NCI-H2196 (cell line): ENCODE measurements around the gene PRUNE1.

Source experiments
- DNase-seq: peaks from one replicate; lab custom pipeline; 2025; ENCODE audit not compliant: unreplicated experiment; lab: John Stamatoyannopoulos, UW

Gene PRUNE1

GRCh38 chr1:150976879-150977694 is 31.2 kb upstream of the PRUNE1 start:
- peak; percentile 48 for DNase-seq

- DNase-seq = peak; percentile 88
These were observed 28.9 kb upstream of the PRUNE1 start for GRCh38 chr1:150979092-150980056.

DNA sequence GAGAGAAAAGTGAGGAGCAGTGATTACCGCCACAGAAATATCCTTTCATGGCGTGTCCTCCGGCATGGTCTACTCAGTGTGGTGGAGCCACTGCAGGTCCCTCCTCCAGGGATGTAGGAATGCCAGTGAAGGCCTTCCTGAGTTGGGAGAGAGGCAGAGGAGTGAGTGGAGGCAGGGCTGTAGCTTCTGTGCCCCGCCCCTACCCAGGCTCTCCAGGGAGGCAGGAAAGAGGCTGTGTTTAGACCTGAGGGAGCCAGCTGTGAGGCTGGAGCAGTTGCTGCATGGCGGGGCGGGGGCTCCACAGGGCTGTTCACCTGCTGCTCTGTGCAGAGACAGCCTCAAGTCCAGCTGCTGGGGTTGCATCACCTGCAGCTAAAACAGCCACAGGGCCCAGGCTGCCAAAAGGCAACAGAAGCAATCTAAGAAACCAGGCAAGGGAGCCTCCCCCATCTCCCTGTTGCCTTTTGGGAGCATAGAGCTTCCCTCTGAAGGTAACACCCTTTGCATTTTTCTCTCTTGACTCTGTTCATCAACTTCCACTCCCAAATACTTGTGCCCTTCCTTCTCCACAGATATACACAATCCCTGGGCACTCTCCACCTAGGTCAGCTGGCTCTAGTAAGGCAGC is 27.0 kb upstream of the PRUNE1 start:
- DNase-seq = peak; percentile 81

DNA sequence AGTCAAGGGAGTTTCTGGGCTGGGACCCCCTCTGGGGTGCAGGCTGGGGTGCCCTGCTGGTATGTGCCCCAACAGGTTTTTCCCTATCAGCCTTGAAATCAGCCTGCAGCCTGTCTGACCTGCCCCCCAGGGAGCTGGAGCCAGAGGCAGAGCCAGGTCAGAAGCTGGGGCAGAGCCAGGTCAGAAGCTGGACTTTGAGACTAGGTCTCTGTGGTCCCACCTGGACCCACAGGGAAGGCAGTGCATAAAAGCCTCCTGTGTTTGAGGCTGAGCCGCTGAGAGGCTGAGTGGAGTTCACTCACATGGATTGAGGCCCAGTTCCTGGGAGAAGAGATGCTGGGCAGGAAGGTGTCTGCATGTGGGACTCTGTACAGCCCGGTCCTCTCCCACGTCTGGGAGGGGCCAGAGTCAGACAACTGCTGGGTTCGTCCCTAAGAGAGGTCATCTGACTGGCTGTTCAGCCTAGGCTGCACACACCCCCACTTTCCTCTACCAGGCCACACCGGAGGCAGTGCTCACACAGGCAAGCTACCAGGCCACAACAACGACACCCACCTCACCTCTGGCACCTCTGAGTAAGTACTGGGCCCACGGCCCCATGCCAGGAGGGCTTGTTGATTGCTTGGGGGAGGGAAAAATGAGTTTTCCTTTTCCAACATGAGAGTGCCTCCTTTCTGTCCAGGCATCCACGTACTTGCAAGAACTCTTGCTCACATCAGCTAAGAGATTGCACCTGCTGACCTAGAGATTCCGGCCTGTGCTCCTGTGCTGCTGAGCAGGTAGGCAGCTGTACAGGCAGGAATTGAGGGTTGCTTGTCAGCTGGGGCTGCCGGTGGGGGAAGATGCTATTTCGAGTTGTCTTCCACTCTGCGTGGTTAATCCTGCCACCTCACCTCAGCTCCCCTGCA is 26.2 kb upstream of the PRUNE1 start, which contains the start of gene ANXA9:
TSS of gene ANXA9 (plus strand) at position 488 of the 908 bp plus-strand sequence. CDS start 814 bp downstream, outside the sequence.
- DNase-seq = peak; percentile 54

- no peak for DNase-seq
These were observed 22.9 kb upstream of the PRUNE1 start for GRCh38 chr1:150985179-150985825.

GRCh38 chr1:150987924-150988323 is 20.3 kb upstream of the PRUNE1 start:
- no peak for DNase-seq

DNA sequence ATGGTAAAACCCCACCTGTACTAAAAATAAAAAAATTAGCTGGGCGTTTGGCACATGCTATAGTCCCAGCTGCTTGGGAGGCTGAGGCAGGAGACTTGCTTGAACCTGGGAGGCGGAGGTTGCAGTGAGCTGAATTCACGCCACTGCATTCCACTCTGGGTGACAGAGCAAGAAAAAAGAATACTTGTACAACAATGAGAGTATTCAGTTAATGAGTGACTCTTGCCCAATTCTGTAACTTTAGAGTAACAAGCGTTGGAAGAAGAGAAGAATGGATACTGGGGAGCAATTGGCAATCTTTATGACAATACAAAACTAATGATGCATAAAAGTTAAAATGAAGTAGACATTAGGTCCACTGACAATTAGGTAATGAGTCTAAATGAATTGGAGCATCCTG is 15.6 kb upstream of the PRUNE1 start:
- DNase-seq = no peak

DNA sequence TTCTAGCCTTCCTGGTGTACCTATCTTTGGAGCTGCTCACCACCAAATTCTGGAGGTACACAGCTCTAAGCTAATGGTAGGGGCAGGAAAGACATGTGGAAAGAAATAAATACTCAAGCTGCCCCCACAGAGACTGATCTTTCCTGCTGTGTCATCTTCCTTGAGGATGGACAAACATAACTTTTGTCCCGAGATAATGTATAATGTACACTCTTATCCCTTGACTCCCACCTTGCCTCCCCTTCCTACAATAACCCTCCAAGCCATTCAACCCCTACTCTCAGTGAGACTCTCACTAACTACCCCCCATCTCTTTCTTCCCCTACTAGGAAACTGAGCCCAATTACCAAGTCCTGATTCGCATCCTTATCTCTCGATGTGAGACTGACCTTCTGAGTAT is 14.0 kb upstream of the PRUNE1 start:
- no peak for DNase-seq

DNA sequence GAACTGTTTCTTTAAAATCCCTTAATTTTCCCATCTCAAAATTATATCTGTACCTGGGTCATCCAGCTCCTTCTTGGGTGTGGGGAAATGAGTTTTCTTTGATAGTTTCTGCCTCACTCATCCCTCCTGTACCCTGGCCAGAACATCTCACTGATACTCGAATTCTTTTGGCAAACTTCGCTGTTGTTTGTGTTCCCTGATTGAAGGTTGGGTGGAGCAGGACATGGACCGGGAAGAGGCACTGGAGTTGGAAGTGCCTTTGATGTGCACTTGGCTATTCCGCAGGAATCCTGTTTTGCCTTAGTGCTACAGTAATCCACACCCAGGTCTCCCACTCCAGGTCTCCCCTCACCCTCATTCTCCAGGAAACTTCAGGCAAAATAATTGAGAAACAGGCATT is 12.8 kb upstream of the PRUNE1 start:
- DNase-seq = no peak

GRCh38 chr1:150995896-150996295 is 12.4 kb upstream of the PRUNE1 start:
- peak; percentile 36 for DNase-seq

GRCh38 chr1:150997126-150997872 is 10.9 kb upstream of the PRUNE1 start:
- DNase-seq = no peak

GRCh38 chr1:150997949-150998348 is 10.3 kb upstream of the PRUNE1 start:
- no peak for DNase-seq

- DNase-seq = no peak
These were observed 9.1 kb upstream of the PRUNE1 start for GRCh38 chr1:150999051-150999674.

- no peak for DNase-seq
These were observed 8.3 kb upstream of the PRUNE1 start for GRCh38 chr1:150999926-151000325.

- DNase-seq = no peak
These were observed 7.8 kb upstream of the PRUNE1 start for GRCh38 chr1:151000408-151000807.

GRCh38 chr1:151001602-151002001 is 6.6 kb upstream of the PRUNE1 start:
- DNase-seq = no peak

DNA sequence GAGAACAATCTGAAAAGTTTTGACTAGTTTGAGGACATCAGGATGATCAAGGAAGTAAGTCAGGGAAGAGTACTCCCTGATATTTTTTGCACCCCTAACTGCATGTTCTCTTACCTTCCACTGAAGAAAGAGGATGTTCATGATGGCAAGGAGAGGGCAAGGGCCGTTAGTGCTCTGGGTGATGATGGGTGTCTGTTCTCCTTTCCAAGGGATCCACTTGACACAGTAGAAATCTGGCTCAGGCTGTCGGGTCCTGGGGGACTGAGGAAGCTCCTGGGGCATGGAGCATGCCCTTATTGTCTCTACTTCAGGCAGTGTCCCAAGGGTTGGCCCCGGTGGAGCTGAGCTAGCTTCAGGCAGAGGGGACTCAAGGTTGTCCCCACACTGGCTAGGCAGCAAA is 6.2 kb upstream of the PRUNE1 start:
- DNase-seq = no peak

DNA sequence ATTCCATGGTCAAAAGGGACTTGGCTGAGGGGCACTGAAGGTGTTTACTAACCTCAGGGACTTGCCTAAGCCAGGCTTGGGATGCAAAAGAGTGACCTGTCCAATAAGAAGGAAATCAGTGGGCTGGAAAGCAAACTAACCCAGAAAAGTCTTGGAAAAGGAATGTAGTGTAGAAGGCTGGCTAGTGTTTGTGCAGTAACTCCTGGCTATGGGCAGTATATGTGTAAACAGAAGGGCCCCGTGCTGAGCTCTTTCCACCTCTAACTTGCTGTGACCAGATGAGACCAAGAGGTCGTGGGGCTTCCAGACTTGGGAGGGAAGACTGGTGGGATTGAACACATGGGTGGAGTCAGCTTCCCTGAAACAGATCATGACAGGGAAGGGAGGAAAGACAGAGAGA is 5.6 kb upstream of the PRUNE1 start:
- DNase-seq = no peak

GRCh38 chr1:151003180-151003579 is 5.1 kb upstream of the PRUNE1 start:
- DNase-seq = no peak
